OCI-LY3 (cell line): ENCODE measurements around the gene ANKRD6.

Experiments
- H2AFZ ChIP-seq: fragments of 200-600, 300-600 bp; shearing (Covaris generic); 2 replicates; pipeline ENCODE4 v1.6.0; 2014; ENCODE audit warnings: antibody characterized with exemption, low read depth, low read length
- H3K27ac ChIP-seq: fragments of 200-600, 300-600 bp; sonication (generic); 2 replicates; pipeline ENCODE4 v1.5.1; 2014; ENCODE audit warnings: mild to moderate bottlenecking, low read length, moderate library complexity, mixed read lengths
- H3K27me3 ChIP-seq: fragments of 200-600, 300-600 bp; sonication (generic); 2 replicates; pipeline ENCODE4 v1.6.1; 2014; ENCODE audit warnings: low read depth, low read length, mixed read lengths
- H3K36me3 ChIP-seq: fragments of 200-600, 300-600 bp; sonication (generic); replicated peaks from 2 replicates; pipeline ENCODE3; 2014; ENCODE audit warnings: low read depth, low read length, mixed read lengths
- H3K4me1 ChIP-seq: fragments of 300-600, 200-600 bp; sonication (generic); 2 replicates; pipeline ENCODE4 v1.6.1; 2014; ENCODE audit warnings: low read length, mixed read lengths
- H3K4me2 ChIP-seq: fragments of 200-600, 300-600 bp; sonication (generic); 2 replicates; pipeline ENCODE4 v1.6.1; 2014; ENCODE audit warnings: low read length, mixed read lengths
- H3K4me3 ChIP-seq: fragments of 300-600, 200-600 bp; sonication (generic); 2 replicates; pipeline ENCODE4 v1.5.1; 2014; ENCODE audit warnings: antibody characterized with exemption, mild to moderate bottlenecking, low read length, moderate library complexity
- H3K79me2 ChIP-seq: fragments of 300-600, 200-600 bp; shearing (Covaris generic); 2 replicates; pipeline ENCODE4 v1.6.1; 2014; ENCODE audit warnings: mild to moderate bottlenecking, low read length, mixed read lengths
- H3K9ac ChIP-seq: fragments of 300-600, 200-600 bp; shearing (Covaris generic); 2 replicates; pipeline ENCODE4 v1.6.0; 2014; ENCODE audit warnings: mild to moderate bottlenecking, low read length, moderate library complexity
- H3K9me3 ChIP-seq: fragments of 200-600, 300-600 bp; shearing (Covaris generic); 2 replicates; pipeline ENCODE4 v1.6.1; 2014; ENCODE audit warnings: low read length, mixed read lengths; ENCODE audit not compliant: insufficient read depth
- H4K20me1 ChIP-seq: fragments of 200-600, 300-600 bp; sonication (generic); 2 replicates; pipeline ENCODE4 v1.6.1; 2016; ENCODE audit warnings: low read length, mixed read lengths; ENCODE audit not compliant: insufficient read depth
- CTCF ChIP-seq: fragments of 200-600, 300-600 bp; sonication (generic); IDR thresholded peaks from 2 replicates; pipeline ENCODE4 v1.5.1; 2014; ENCODE audit warnings: antibody characterized with exemption, low read length, low read depth
- EZH2phosphoT487 ChIP-seq: fragments of 200-600 bp; shearing (Covaris generic); IDR thresholded peaks from 2 replicates; pipeline ENCODE4 v1.6.1; 2018; ENCODE audit warnings: antibody characterized with exemption, mixed run types, low read depth

Gene ANKRD6

GRCh38 chr6:89563866-89564265 lies 130.9 kb downstream of the ANKRD6 start:
- 0 out of 2 replicates have a peak, but pooled peaks cover 4% of the 10 kb centered on the region for H3K27me3 ChIP-seq
- no peak overlapping the region for H3K4me2 ChIP-seq
- no peaks in the 10 kb centered on the region for H3K79me2 ChIP-seq
- no peaks in the 10 kb centered on the region for H4K20me1 ChIP-seq
- TF ChIP-seq EZH2phosphoT487 (no peak), CTCF (no peak)
- no peak overlapping the region for H3K9ac ChIP-seq
- H3K27ac ChIP-seq = no peak overlapping the region
- no peaks in the 10 kb centered on the region for H3K9me3 ChIP-seq
- H3K36me3 ChIP-seq = no peaks in the 10 kb centered on the region
- no peak overlapping the region for H2AFZ ChIP-seq
- no peak overlapping the region for H3K4me3 ChIP-seq
- no peaks in the 10 kb centered on the region for H3K4me1 ChIP-seq

GRCh38 chr6:89564752-89565427 lies 131.9 kb downstream of the ANKRD6 start:
- Histone ChIP-seq H4K20me1 (no peaks in the 10 kb centered on the region), H3K36me3 (no peaks in the 10 kb centered on the region), H2AFZ (no peak overlapping the region), H3K9me3 (no peaks in the 10 kb centered on the region), H3K79me2 (no peaks in the 10 kb centered on the region), H3K27ac (no peak overlapping the region), H3K4me3 (no peak overlapping the region), H3K4me2 (no peak overlapping the region), H3K4me1 (no peaks in the 10 kb centered on the region), H3K27me3 (0 out of 2 replicates have a peak, but pooled peaks cover 4% of the 10 kb centered on the region), H3K9ac (no peak overlapping the region)
- TF ChIP-seq CTCF = no peak
- no peak for TF ChIP-seq EZH2phosphoT487

- Histone ChIP-seq H2AFZ (no peak overlapping the region), H3K4me2 (no peak overlapping the region), H4K20me1 (no peaks in the 10 kb centered on the region), H3K79me2 (no peaks in the 10 kb centered on the region), H3K36me3 (no peaks in the 10 kb centered on the region), H3K27me3 (0 out of 2 replicates have a peak, but pooled peaks cover 4% of the 10 kb centered on the region), H3K4me1 (no peaks in the 10 kb centered on the region), H3K27ac (no peak overlapping the region), H3K9me3 (no peaks in the 10 kb centered on the region), H3K4me3 (no peak overlapping the region), H3K9ac (no peak overlapping the region)
- TF ChIP-seq CTCF (no peak), EZH2phosphoT487 (no peak)
Observed at GRCh38 chr6:89566008-89566800, 133.3 kb downstream of the ANKRD6 start.

GRCh38 chr6:89566930-89567629 lies 134.1 kb downstream of the ANKRD6 start:
- H3K4me3 ChIP-seq = no peak overlapping the region
- H2AFZ ChIP-seq = no peak overlapping the region
- no peaks in the 10 kb centered on the region for H3K9me3 ChIP-seq
- H3K79me2 ChIP-seq = no peaks in the 10 kb centered on the region
- H3K27ac ChIP-seq = no peak overlapping the region
- TF ChIP-seq EZH2phosphoT487 = no peak
- TF ChIP-seq CTCF = no peak
- no peaks in the 10 kb centered on the region for H4K20me1 ChIP-seq
- H3K9ac ChIP-seq = no peak overlapping the region
- 0 out of 2 replicates have a peak, but pooled peaks cover 4% of the 10 kb centered on the region for H3K27me3 ChIP-seq
- H3K4me1 ChIP-seq = no peaks in the 10 kb centered on the region
- H3K36me3 ChIP-seq = no peaks in the 10 kb centered on the region
- no peak overlapping the region for H3K4me2 ChIP-seq
